ENCODE results near the gene ETNK1.

DNA sequence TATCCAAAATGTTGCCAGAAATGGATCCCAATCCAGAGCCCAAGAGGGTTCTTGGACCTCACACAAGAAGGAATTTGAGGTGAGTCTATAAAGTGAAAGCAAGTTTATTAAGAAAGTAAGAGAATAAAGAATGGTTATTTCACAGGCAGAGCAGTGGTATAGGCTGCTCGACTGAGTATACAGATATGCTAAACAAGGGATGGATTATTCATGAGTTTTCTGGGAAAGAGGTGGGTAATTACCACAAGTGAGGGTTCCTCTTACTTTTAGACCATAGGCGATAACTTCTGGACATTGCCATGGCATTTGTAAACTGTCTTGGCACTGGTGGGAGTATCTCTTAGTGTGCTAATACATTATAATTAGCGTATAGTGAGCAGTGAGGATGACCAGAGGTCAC lies 73.6 kb downstream of the ETNK1 start:
- TF ChIP-seq CTCF (IDR thresholded peaks at IDR 0.05; ENCODE audit: low read depth, low read length), result no peak
- TF ChIP-seq EZH2phosphoT487 (IDR thresholded peaks at IDR 0.05; ENCODE audit: low read depth), result no peak

All from OCI-LY3 (cell line).